ENCODE data around the gene NECTIN1. TPM values are rescaled to one million over a fixed set of nuclear protein-coding genes. Genes with fewer than 3 reads are reported as not detected.

NECTIN1 gene
- total RNA-seq, 1 donor from 2014 or later: 232 TPM

- DNase-seq (ENCODE audit: low spot score): no peak
Observed at GRCh38 chr11:119590651-119591351, 138.2 kb downstream of the NECTIN1 start.

- DNase-seq (ENCODE audit: low spot score): no peak
Observed at GRCh38 chr11:119589001-119589400, 140.0 kb downstream of the NECTIN1 start.
